GM12878 (cell line): Measurements from ENCODE around the gene WFIKKN1.

Experiments
- CTCF ChIP-seq, 3 experiments: IDR thresholded peaks in 2 of 3; conservative IDR thresholded peaks in 1 of 3; 2 replicates each; pipeline ENCODE4 v1.5.1; 2011; ENCODE audit warnings: low read depth in 3 of 3, low read length in 3 of 3, mild to moderate bottlenecking in 3 of 3, control low read depth in 2 of 3, moderate library complexity in 2 of 3, inconsistent platforms in 1 of 3, mixed read lengths in 1 of 3; ENCODE audit not compliant: control insufficient read depth in 2 of 3, insufficient read depth in 1 of 3; ENCODE audit errors: extremely low read depth in 1 of 3
- EP300 ChIP-seq, 2 experiments: fragments of 150-350 bp in 1 of 2; IDR thresholded peaks; 2 replicates each; pipeline ENCODE4 v1.6.1; 2011 to 2012; ENCODE audit warnings: low read depth in 2 of 2, low read length in 2 of 2, borderline replicate concordance in 1 of 2, improper control_type of control experiment in 1 of 2, inconsistent platforms in 1 of 2; ENCODE audit not compliant: control insufficient read depth in 1 of 2
- FOS ChIP-seq: IDR thresholded peaks from 3 replicates; pipeline ENCODE4 v1.6.1; 2011; ENCODE audit warnings: borderline replicate concordance; ENCODE audit not compliant: insufficient read length; ENCODE audit errors: extremely low read depth
- GABPA ChIP-seq: IDR thresholded peaks from 2 replicates; pipeline ENCODE4 v1.6.1; 2014; ENCODE audit warnings: antibody characterized with exemption, low read depth, mild to moderate bottlenecking, inconsistent platforms
- JUND ChIP-seq: IDR thresholded peaks from 2 replicates; pipeline ENCODE4 v1.6.1; 2012; ENCODE audit warnings: low read depth, mild to moderate bottlenecking, low read length, improper control_type of control experiment, moderate library complexity
- MAX ChIP-seq: IDR thresholded peaks from 2 replicates; pipeline ENCODE4 v1.6.1; 2012; ENCODE audit warnings: low read depth, low read length, improper control_type of control experiment
- POLR2A ChIP-seq: IDR thresholded peaks from 2 replicates; pipeline ENCODE4 v1.6.1; 2011; ENCODE audit warnings: low read depth, mild to moderate bottlenecking, low read length
- RUNX3 ChIP-seq: IDR thresholded peaks from 2 replicates; pipeline ENCODE4 v1.6.1; 2012; ENCODE audit warnings: low read length, inconsistent platforms
- TCF12 ChIP-seq: IDR thresholded peaks from 2 replicates; pipeline ENCODE4 v1.6.1; 2011; ENCODE audit warnings: low read depth, mild to moderate bottlenecking, low read length
- TF ChIP-seq, protein P1 (sequence below): fragments of 450-650 bp; IDR thresholded peaks from 2 replicates; pipeline ENCODE4 v1.6.1; 2018; ENCODE audit warnings: borderline replicate concordance, mild to moderate bottlenecking; ENCODE audit not compliant: partially characterized antibody
- TF ChIP-seq, protein P2 (sequence below): fragments of 450-650 bp; IDR thresholded peaks from 2 replicates; pipeline ENCODE4 v1.6.1; 2017; ENCODE audit warnings: antibody characterized with exemption, mild to moderate bottlenecking, moderate library complexity

- TF ChIP-seq MAX (no peak), CTCF (IDR thresholded peaks at IDR 0.05 in 2 of 3, conservative IDR thresholded peaks at IDR 0.05 in 1 of 3; ENCODE audit: control insufficient read depth in 2 of 3, extremely low read depth in 1 of 3, insufficient read depth in 1 of 3, low read depth in 3 of 3, low read length in 3 of 3) (no peak), EP300 (IDR thresholded peaks at IDR 0.05; ENCODE audit: borderline replicate concordance in 1 of 2, control insufficient read depth in 1 of 2, low read depth in 2 of 2, low read length in 2 of 2) (no peak), POLR2A (no peak), GABPA (no peak), JUND (no peak), TCF12 (no peak), FOS (no peak), RUNX3 (no peak)
- TF ChIP-seq, protein P1, sequence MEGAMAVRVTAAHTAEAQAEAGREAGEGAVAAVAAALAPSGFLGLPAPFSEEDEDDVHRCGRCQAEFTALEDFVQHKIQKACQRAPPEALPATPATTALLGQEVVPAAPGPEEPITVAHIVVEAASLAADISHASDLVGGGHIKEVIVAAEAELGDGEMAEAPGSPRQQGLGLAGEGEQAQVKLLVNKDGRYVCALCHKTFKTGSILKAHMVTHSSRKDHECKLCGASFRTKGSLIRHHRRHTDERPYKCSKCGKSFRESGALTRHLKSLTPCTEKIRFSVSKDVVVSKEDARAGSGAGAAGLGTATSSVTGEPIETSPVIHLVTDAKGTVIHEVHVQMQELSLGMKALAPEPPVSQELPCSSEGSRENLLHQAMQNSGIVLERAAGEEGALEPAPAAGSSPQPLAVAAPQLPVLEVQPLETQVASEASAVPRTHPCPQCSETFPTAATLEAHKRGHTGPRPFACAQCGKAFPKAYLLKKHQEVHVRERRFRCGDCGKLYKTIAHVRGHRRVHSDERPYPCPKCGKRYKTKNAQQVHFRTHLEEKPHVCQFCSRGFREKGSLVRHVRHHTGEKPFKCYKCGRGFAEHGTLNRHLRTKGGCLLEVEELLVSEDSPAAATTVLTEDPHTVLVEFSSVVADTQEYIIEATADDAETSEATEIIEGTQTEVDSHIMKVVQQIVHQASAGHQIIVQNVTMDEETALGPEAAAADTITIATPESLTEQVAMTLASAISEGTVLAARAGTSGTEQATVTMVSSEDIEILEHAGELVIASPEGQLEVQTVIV, result no peak
- TF ChIP-seq, protein P2, sequence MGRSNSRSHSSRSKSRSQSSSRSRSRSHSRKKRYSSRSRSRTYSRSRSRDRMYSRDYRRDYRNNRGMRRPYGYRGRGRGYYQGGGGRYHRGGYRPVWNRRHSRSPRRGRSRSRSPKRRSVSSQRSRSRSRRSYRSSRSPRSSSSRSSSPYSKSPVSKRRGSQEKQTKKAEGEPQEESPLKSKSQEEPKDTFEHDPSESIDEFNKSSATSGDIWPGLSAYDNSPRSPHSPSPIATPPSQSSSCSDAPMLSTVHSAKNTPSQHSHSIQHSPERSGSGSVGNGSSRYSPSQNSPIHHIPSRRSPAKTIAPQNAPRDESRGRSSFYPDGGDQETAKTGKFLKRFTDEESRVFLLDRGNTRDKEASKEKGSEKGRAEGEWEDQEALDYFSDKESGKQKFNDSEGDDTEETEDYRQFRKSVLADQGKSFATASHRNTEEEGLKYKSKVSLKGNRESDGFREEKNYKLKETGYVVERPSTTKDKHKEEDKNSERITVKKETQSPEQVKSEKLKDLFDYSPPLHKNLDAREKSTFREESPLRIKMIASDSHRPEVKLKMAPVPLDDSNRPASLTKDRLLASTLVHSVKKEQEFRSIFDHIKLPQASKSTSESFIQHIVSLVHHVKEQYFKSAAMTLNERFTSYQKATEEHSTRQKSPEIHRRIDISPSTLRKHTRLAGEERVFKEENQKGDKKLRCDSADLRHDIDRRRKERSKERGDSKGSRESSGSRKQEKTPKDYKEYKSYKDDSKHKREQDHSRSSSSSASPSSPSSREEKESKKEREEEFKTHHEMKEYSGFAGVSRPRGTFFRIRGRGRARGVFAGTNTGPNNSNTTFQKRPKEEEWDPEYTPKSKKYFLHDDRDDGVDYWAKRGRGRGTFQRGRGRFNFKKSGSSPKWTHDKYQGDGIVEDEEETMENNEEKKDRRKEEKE, result no peak
These were observed 1.1 kb downstream of the WFIKKN1 start for GRCh38 chr16:631808-632358.
